ENCODE data around the gene CLEC1A. TPM values are rescaled to one million over a fixed set of nuclear protein-coding genes. Genes with fewer than 3 reads are reported as not detected.

The CLEC1A gene
- total RNA-seq, 2 donors from 2014 or later, result 1.7 to 1.8 TPM

- no peaks in the 10 kb centered on the region for H3K36me3 ChIP-seq
- TF ChIP-seq CTCF (IDR thresholded peaks at IDR 0.05), result no peak
- intact Hi-C loops (cut with DNase I), result no loop called here
- H3K9ac ChIP-seq (ENCODE audit: low read depth in 2 of 2, low read length in 2 of 2), result no peak overlapping the region
- no peak overlapping the region for H3K4me3 ChIP-seq
- no peaks in the 10 kb centered on the region for H3K9me3 ChIP-seq
- DNase-seq, result no peak
- H3K4me1 ChIP-seq, result no peaks in the 10 kb centered on the region
- H3K27me3 ChIP-seq, result no peaks in the 10 kb centered on the region
- no peak overlapping the region for H3K27ac ChIP-seq
These were observed 77.4 kb downstream of the CLEC1A start for GRCh38 chr12:10021342-10021741.

Other genes starting within 250 kb of the CLEC1A start
- 1 to 10 TPM; 1.7 to 6.7 TPM for gene CLEC2B, start 229.6 kb downstream of the CLEC1A start, total RNA-seq
- not detected for gene KLRF2, start 217.5 kb downstream of the CLEC1A start, total RNA-seq
- gene CLEC2A, start 166.6 kb downstream of the CLEC1A start, total RNA-seq, result not detected
- under 1 TPM; 0.59 to 0.72 TPM for gene CLEC12A, start 127.6 kb downstream of the CLEC1A start, total RNA-seq
- not detected for gene CLEC1B, start 99.9 kb downstream of the CLEC1A start, total RNA-seq
- not detected for gene CLEC12B, start 88.4 kb downstream of the CLEC1A start, total RNA-seq
- under 1 TPM in 1 of 2 donors, not detected in 1; 0.47 TPM for gene CLEC9A, start 68.3 kb downstream of the CLEC1A start, total RNA-seq
- gene CLEC7A, start 31.2 kb upstream of the CLEC1A start, total RNA-seq, result 1 to 10 TPM; 1.1 to 6.8 TPM
- gene OLR1, start 73.1 kb upstream of the CLEC1A start, total RNA-seq, result under 1 TPM; 0.20 to 0.77 TPM
- not detected for gene TMEM52B, start 80.0 kb upstream of the CLEC1A start, total RNA-seq
- gene GABARAPL1, start 113.9 kb upstream of the CLEC1A start, total RNA-seq, result 10 to 100 TPM; 12.8 to 42.8 TPM
- 1 to 10 TPM; 1.1 to 1.5 TPM for gene KLRD1, start 208.9 kb upstream of the CLEC1A start, total RNA-seq

Measured in colonic mucosa (tissue), 4 donors.